IPS-15b (cell line): ENCODE results near the gene FEM1C.
"Not testable (repeated sequence)": the region's sequence is repeated elsewhere in the genome, so short reads cannot be mapped to it uniquely, and the experiment has no call there.

Experiments used
- H3K27me3 ChIP-seq: one replicate; pipeline ENCODE4 v1.6.1; 2013; ENCODE audit warnings: low read length; ENCODE audit not compliant: control insufficient read depth, insufficient read depth
- H3K36me3 ChIP-seq: one replicate; pipeline ENCODE4 v1.6.1; 2013; ENCODE audit warnings: low read length; ENCODE audit not compliant: control insufficient read depth, insufficient read depth
- H3K4me1 ChIP-seq: one replicate; pipeline ENCODE4 v1.6.1; 2013; ENCODE audit warnings: mild to moderate bottlenecking, low read length; ENCODE audit not compliant: control insufficient read depth, insufficient read depth
- H3K4me3 ChIP-seq: one replicate; pipeline ENCODE4 v1.5.1; 2013; ENCODE audit warnings: low read depth, low read length
- H3K9ac ChIP-seq: one replicate; pipeline ENCODE4 v1.6.1; 2013; ENCODE audit warnings: low read depth, mild to moderate bottlenecking, low read length
- H3K9me3 ChIP-seq: one replicate; pipeline ENCODE4 v1.6.1; 2013; ENCODE audit warnings: mild to moderate bottlenecking, low read length; ENCODE audit not compliant: control insufficient read depth, insufficient read depth

Gene FEM1C

GRCh38 chr5:115487168-115487567 is 57.4 kb downstream of the FEM1C start:
- no peaks in the 10 kb centered on the region for H3K36me3 ChIP-seq
- H3K4me3 ChIP-seq: no peak overlapping the region
- H3K4me1 ChIP-seq: no peaks in the 10 kb centered on the region
- H3K9ac ChIP-seq: no peak overlapping the region
- no peaks in the 10 kb centered on the region for H3K9me3 ChIP-seq
- no peaks in the 10 kb centered on the region for H3K27me3 ChIP-seq

- H3K9me3 ChIP-seq: no peaks in the 10 kb centered on the region
- H3K4me1 ChIP-seq: no peaks in the 10 kb centered on the region
- no peaks in the 10 kb centered on the region for H3K27me3 ChIP-seq
- H3K4me3 ChIP-seq: no peak overlapping the region
- H3K36me3 ChIP-seq: no peaks in the 10 kb centered on the region
- no peak overlapping the region for H3K9ac ChIP-seq
Measured at GRCh38 chr5:115486728-115487127, 57.8 kb downstream of the FEM1C start.

GRCh38 chr5:115484368-115484767 is 60.2 kb downstream of the FEM1C start:
- no peak overlapping the region for H3K9ac ChIP-seq
- H3K4me1 ChIP-seq: no peaks in the 10 kb centered on the region
- no peaks in the 10 kb centered on the region for H3K9me3 ChIP-seq
- no peaks in the 10 kb centered on the region for H3K36me3 ChIP-seq
- H3K4me3 ChIP-seq: no peak overlapping the region
- no peaks in the 10 kb centered on the region for H3K27me3 ChIP-seq

- Histone ChIP-seq H3K4me1 (no peaks in the 10 kb centered on the region), H3K27me3 (no peaks in the 10 kb centered on the region), H3K4me3 (no peak overlapping the region), H3K9me3 (no peaks in the 10 kb centered on the region), H3K9ac (no peak overlapping the region), H3K36me3 (no peaks in the 10 kb centered on the region)
Measured at GRCh38 chr5:115480900-115481299, 63.7 kb downstream of the FEM1C start.

- Histone ChIP-seq H3K27me3 (no peaks in the 10 kb centered on the region), H3K9me3 (no peaks in the 10 kb centered on the region), H3K4me1 (no peaks in the 10 kb centered on the region), H3K4me3 (no peak overlapping the region), H3K36me3 (no peaks in the 10 kb centered on the region), H3K9ac (no peak overlapping the region)
Measured at GRCh38 chr5:115480271-115480670, 64.3 kb downstream of the FEM1C start.

GRCh38 chr5:115479166-115479873 is 65.3 kb downstream of the FEM1C start:
- H3K4me1 ChIP-seq, H3K27me3 ChIP-seq, H3K9ac ChIP-seq, H3K9me3 ChIP-seq, H3K4me3 ChIP-seq, H3K36me3 ChIP-seq: not testable (repeated sequence)

GRCh38 chr5:115478281-115478680 is 66.3 kb downstream of the FEM1C start:
- H3K36me3 ChIP-seq: no peaks in the 10 kb centered on the region
- H3K9ac ChIP-seq: no peak overlapping the region
- H3K4me3 ChIP-seq: no peak overlapping the region
- no peaks in the 10 kb centered on the region for H3K9me3 ChIP-seq
- no peaks in the 10 kb centered on the region for H3K4me1 ChIP-seq
- no peaks in the 10 kb centered on the region for H3K27me3 ChIP-seq

- no peak overlapping the region for H3K4me3 ChIP-seq
- H3K36me3 ChIP-seq: no peaks in the 10 kb centered on the region
- H3K9me3 ChIP-seq: no peaks in the 10 kb centered on the region
- H3K4me1 ChIP-seq: no peaks in the 10 kb centered on the region
- no peaks in the 10 kb centered on the region for H3K27me3 ChIP-seq
- H3K9ac ChIP-seq: no peak overlapping the region
Measured at GRCh38 chr5:115477581-115477980, 67.0 kb downstream of the FEM1C start.

GRCh38 chr5:115475788-115476187 is 68.8 kb downstream of the FEM1C start:
- H3K4me1 ChIP-seq: peaks cover 5% of the 10 kb centered on the region
- no peak overlapping the region for H3K9ac ChIP-seq
- H3K9me3 ChIP-seq: no peaks in the 10 kb centered on the region
- H3K4me3 ChIP-seq: no peak overlapping the region
- H3K36me3 ChIP-seq: no peaks in the 10 kb centered on the region
- no peaks in the 10 kb centered on the region for H3K27me3 ChIP-seq

GRCh38 chr5:115472271-115473025 is 72.1 kb downstream of the FEM1C start:
- H3K36me3 ChIP-seq: no peaks in the 10 kb centered on the region
- peaks cover 5% of the 10 kb centered on the region for H3K4me1 ChIP-seq
- H3K4me3 ChIP-seq: no peak overlapping the region
- H3K27me3 ChIP-seq: no peaks in the 10 kb centered on the region
- no peaks in the 10 kb centered on the region for H3K9me3 ChIP-seq
- no peak overlapping the region for H3K9ac ChIP-seq

GRCh38 chr5:115471345-115472063 is 73.1 kb downstream of the FEM1C start:
- Histone ChIP-seq H3K4me1 (peaks cover 5% of the 10 kb centered on the region), H3K36me3 (no peaks in the 10 kb centered on the region)

GRCh38 chr5:115470921-115471320 is 73.7 kb downstream of the FEM1C start:
- Histone ChIP-seq H3K4me1 (peaks cover 5% of the 10 kb centered on the region), H3K36me3 (no peaks in the 10 kb centered on the region), H3K9me3 (no peaks in the 10 kb centered on the region), H3K27me3 (no peaks in the 10 kb centered on the region), H3K4me3 (no peak overlapping the region), H3K9ac (no peak overlapping the region)

More at GRCh38 chr5:115471345-115472063, 73.1 kb downstream of the FEM1C start:
- Histone ChIP-seq H3K4me3 (no peak overlapping the region), H3K9me3 (no peaks in the 10 kb centered on the region), H3K27me3 (no peaks in the 10 kb centered on the region), H3K9ac (no peak overlapping the region)
